ENCODE results near the gene CHD2.
"Not testable (repeated sequence)": the region's sequence is repeated elsewhere in the genome, so short reads cannot be mapped to it uniquely, and the experiment has no call there.

The CHD2 gene

GRCh38 chr15:93052090-93052879 lies 152.2 kb downstream of the CHD2 start:
- DNase-seq: no peak

GRCh38 chr15:93055211-93055610 lies 155.1 kb downstream of the CHD2 start:
- DNase-seq: no peak

- no peak for DNase-seq
Measured at GRCh38 chr15:93056836-93057235, 156.7 kb downstream of the CHD2 start.

- DNase-seq: no peak
Measured at GRCh38 chr15:93057618-93058017, 157.5 kb downstream of the CHD2 start.

- no peak for DNase-seq
Measured at GRCh38 chr15:93058128-93058527, 158.0 kb downstream of the CHD2 start.

GRCh38 chr15:93058904-93059427 lies 158.8 kb downstream of the CHD2 start:
- DNase-seq: no peak

GRCh38 chr15:93059442-93059841 lies 159.3 kb downstream of the CHD2 start:
- no peak for DNase-seq

- DNase-seq: no peak
Measured at GRCh38 chr15:93060336-93061248, 160.5 kb downstream of the CHD2 start.

- DNase-seq: not testable (repeated sequence)
Measured at GRCh38 chr15:93062628-93063261, 162.6 kb downstream of the CHD2 start.

- DNase-seq: no peak
Measured at GRCh38 chr15:93063262-93063671, 163.1 kb downstream of the CHD2 start.

GRCh38 chr15:93063796-93064690 lies 163.9 kb downstream of the CHD2 start:
- DNase-seq: no peak

- no peak for DNase-seq
Measured at GRCh38 chr15:93065641-93066045, 165.5 kb downstream of the CHD2 start.

GRCh38 chr15:93066224-93066681 lies 166.1 kb downstream of the CHD2 start:
- DNase-seq: no peak

- no peak for DNase-seq
Measured at GRCh38 chr15:93066834-93067648, 166.9 kb downstream of the CHD2 start.

GRCh38 chr15:93067649-93068085 lies 167.5 kb downstream of the CHD2 start:
- no peak for DNase-seq

- DNase-seq: no peak
Measured at GRCh38 chr15:93068581-93069199, 168.6 kb downstream of the CHD2 start.

- no peak for DNase-seq
Measured at GRCh38 chr15:93070132-93070531, 170.0 kb downstream of the CHD2 start.

- no peak for DNase-seq
Measured at GRCh38 chr15:93070551-93071296, 170.6 kb downstream of the CHD2 start.

- no peak for DNase-seq
Measured at GRCh38 chr15:93071469-93071936, 171.4 kb downstream of the CHD2 start.

- DNase-seq: no peak
Measured at GRCh38 chr15:93072011-93072410, 171.9 kb downstream of the CHD2 start.
